Measurements from ENCODE around the gene LRRC15.

DNA sequence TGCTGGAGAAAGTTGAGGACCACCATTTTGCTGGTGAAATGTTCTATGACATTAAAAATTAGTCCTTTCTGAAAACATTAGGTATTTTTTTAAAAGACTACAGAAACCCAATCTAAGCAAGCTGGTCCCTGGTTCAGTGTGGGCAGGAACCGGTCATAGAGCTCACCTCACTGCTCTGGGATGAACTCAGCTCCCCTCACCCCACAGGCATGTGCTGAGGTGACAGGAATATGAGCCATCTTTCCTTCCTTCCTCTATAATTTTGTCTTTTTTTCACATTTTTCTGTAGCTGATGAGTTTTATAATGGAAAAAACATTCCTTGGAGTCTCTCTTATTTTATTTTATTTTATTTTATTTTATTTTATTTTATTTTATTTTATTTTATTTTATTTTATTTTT is 8.2 kb upstream of the LRRC15 start:
- TF ChIP-seq, protein P1, sequence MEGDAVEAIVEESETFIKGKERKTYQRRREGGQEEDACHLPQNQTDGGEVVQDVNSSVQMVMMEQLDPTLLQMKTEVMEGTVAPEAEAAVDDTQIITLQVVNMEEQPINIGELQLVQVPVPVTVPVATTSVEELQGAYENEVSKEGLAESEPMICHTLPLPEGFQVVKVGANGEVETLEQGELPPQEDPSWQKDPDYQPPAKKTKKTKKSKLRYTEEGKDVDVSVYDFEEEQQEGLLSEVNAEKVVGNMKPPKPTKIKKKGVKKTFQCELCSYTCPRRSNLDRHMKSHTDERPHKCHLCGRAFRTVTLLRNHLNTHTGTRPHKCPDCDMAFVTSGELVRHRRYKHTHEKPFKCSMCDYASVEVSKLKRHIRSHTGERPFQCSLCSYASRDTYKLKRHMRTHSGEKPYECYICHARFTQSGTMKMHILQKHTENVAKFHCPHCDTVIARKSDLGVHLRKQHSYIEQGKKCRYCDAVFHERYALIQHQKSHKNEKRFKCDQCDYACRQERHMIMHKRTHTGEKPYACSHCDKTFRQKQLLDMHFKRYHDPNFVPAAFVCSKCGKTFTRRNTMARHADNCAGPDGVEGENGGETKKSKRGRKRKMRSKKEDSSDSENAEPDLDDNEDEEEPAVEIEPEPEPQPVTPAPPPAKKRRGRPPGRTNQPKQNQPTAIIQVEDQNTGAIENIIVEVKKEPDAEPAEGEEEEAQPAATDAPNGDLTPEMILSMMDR (IDR thresholded peaks at IDR 0.05; ENCODE audit: low read depth, low read length), result no peak
- TF ChIP-seq MAX (IDR thresholded peaks at IDR 0.05; ENCODE audit: low read depth, low read length), result no peak
- TF ChIP-seq MYC (IDR thresholded peaks at IDR 0.05; ENCODE audit: low read depth, low read length), result no peak
- no peak for TF ChIP-seq POLR2A (IDR thresholded peaks at IDR 0.05; ENCODE audit: extremely low read depth, insufficient read length)

Measured in NB4 (cell line).